ENCODE measurements around the gene REX1BD.

REX1BD gene

GRCh38 chr19:18603958-18604819 is 15.6 kb downstream of the REX1BD start:
- DNase-seq = no peak

GRCh38 chr19:18604820-18605159 is 16.2 kb downstream of the REX1BD start:
- DNase-seq = no peak

- no peak for DNase-seq
These were observed 16.6 kb downstream of the REX1BD start for GRCh38 chr19:18605196-18605545.

- no peak for DNase-seq
These were observed 17.1 kb downstream of the REX1BD start for GRCh38 chr19:18605546-18606280.

- no peak for DNase-seq
These were observed 18.0 kb downstream of the REX1BD start, which contains the start of gene CRLF1 for GRCh38 chr19:18606281-18607225. CRLF1 (minus strand) TSS chr19:18606799; CDS start chr19:18606656, 143 bp downstream.

- DNase-seq = no peak
These were observed 18.9 kb downstream of the REX1BD start for GRCh38 chr19:18607226-18608101.

GRCh38 chr19:18608102-18608804 is 19.7 kb downstream of the REX1BD start:
- no peak for DNase-seq

- DNase-seq = no peak
These were observed 20.5 kb downstream of the REX1BD start for GRCh38 chr19:18608805-18609716.

GRCh38 chr19:18609717-18610051 is 21.1 kb downstream of the REX1BD start:
- DNase-seq = no peak

- no peak for DNase-seq
These were observed 21.6 kb downstream of the REX1BD start for GRCh38 chr19:18610245-18610555.

- no peak for DNase-seq
These were observed 22.1 kb downstream of the REX1BD start for GRCh38 chr19:18610556-18611326.

GRCh38 chr19:18611327-18612050 is 22.9 kb downstream of the REX1BD start:
- no peak for DNase-seq

GRCh38 chr19:18612051-18612771 is 23.6 kb downstream of the REX1BD start:
- DNase-seq = no peak

- DNase-seq = peak in 2 of 4 experiments; percentile 17 to 18
These were observed 24.4 kb downstream of the REX1BD start, which contains the start of gene TMEM59L for GRCh38 chr19:18612772-18613588. TMEM59L (plus strand) TSS chr19:18612870; CDS start chr19:18612959, 89 bp downstream.

GRCh38 chr19:18613589-18614234 is 25.1 kb downstream of the REX1BD start:
- no peak for DNase-seq

- no peak for DNase-seq
These were observed 27.4 kb downstream of the REX1BD start for GRCh38 chr19:18616023-18616422.

- no peak for DNase-seq
These were observed 29.0 kb downstream of the REX1BD start for GRCh38 chr19:18617562-18617961.
